Measurements from ENCODE around the gene DEDD. TPM values are rescaled to one million over a fixed set of nuclear protein-coding genes. Genes with fewer than 3 reads are reported as not detected.

The DEDD gene
- polyA plus RNA-seq, 1 donor from 2014 or later: 39.1 TPM

DNA sequence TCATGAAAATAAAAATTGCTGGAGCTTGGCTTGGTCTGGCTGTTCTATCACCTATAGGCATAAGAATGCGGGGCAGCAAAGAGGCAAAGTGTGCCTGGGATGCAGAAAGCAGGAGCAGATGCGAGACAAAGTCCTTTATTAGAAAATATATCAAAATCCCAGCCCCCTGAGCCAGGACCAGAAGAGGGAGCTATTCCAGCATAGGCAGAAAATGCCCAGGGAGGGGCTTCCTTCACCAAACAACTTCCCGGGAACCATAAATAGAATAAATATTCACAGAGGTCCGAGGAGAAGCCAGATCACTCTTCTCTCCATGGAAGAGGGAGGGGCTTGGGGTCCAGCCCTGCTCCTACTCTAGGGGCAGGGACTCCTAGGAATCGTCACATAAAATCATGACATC is 38.7 kb upstream of the DEDD start:
- peaks cover 2% of the 10 kb centered on the region for H3K36me3 Mint-ChIP-seq
- H3K4me3 Mint-ChIP-seq: peak overlapping the region in 1 of 4 donors; percentile 57
- peaks cover 3 to 27% (median 25%) of the 10 kb centered on the region in 3 donors for H3K4me1 Mint-ChIP-seq

DNA sequence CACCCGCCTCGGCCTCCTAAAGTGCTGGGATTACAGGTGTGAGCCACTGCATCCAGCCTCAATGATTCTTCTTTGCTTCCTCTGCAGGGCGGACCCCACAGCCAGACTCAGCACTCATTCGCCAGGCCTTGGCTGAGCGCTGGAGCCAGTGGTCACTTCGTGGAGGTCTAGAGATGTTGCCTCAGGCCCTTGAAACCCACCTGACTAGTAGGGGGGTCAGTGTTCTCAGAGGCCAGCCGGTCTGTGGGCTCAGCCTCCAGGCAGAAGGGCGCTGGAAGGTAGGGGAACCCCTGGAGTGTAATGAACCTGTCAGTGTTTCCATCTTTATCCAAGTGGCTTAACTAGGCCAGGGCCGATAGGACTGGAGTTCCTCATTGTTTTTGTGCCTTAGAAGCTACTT is 36.4 kb upstream of the DEDD start:
- no peaks in the 10 kb centered on the region for H3K9me3 Mint-ChIP-seq
- peaks cover 2% of the 10 kb centered on the region for H3K36me3 Mint-ChIP-seq
- peaks cover 10 to 20% (median 18%) of the 10 kb centered on the region in 3 donors for H3K4me1 Mint-ChIP-seq
- H3K27ac Mint-ChIP-seq: peak overlapping the region in 1 of 3 donors; percentile 80
- peak overlapping the region in 2 of 4 donors; percentile 78 to 93 for H3K4me3 Mint-ChIP-seq
- no peaks in the 10 kb centered on the region for H3K27me3 Mint-ChIP-seq

More for the DNA sequence above, 38.7 kb upstream of the DEDD start:
- Mint-ChIP-seq H3K27me3 (no peaks in the 10 kb centered on the region), H3K9me3 (no peaks in the 10 kb centered on the region), H3K27ac (peak overlapping the region in 1 of 3 donors; percentile 86)

- H3K36me3 Mint-ChIP-seq: peaks cover 3% of the 10 kb centered on the region
- peak overlapping the region; percentile 86 to 93 (median 92) for H3K4me3 Mint-ChIP-seq
- no peaks in the 10 kb centered on the region for H3K9me3 Mint-ChIP-seq
- H3K4me1 Mint-ChIP-seq: peaks cover 10 to 23% (median 18%) of the 10 kb centered on the region in 3 donors
- H3K27me3 Mint-ChIP-seq: no peaks in the 10 kb centered on the region
- H3K27ac Mint-ChIP-seq: peak overlapping the region; percentile 95 to 98 (median 97)
Observed at GRCh38 chr1:161166669-161167548, 34.4 kb upstream of the DEDD start.

GRCh38 chr1:161165742-161166668 is 33.5 kb upstream of the DEDD start, which contains the start of gene PPOX:
Gene PPOX (plus strand): TSS chr1:161166426. CDS start chr1:161166848, 422 bp downstream.
- H3K4me3 Mint-ChIP-seq: peak within 1 kb of the TSS; percentile 86 to 93 (median 92)
- peaks cover 3% of the 10 kb centered on the region for H3K36me3 Mint-ChIP-seq
- no peaks in the 10 kb centered on the region for H3K27me3 Mint-ChIP-seq
- H3K27ac Mint-ChIP-seq: peak within 1 kb of the TSS; percentile 95 to 98 (median 97)
- H3K4me1 Mint-ChIP-seq: peaks cover 10 to 29% (median 27%) of the 10 kb centered on the region in 3 donors
- no peaks in the 10 kb centered on the region for H3K9me3 Mint-ChIP-seq

DNA sequence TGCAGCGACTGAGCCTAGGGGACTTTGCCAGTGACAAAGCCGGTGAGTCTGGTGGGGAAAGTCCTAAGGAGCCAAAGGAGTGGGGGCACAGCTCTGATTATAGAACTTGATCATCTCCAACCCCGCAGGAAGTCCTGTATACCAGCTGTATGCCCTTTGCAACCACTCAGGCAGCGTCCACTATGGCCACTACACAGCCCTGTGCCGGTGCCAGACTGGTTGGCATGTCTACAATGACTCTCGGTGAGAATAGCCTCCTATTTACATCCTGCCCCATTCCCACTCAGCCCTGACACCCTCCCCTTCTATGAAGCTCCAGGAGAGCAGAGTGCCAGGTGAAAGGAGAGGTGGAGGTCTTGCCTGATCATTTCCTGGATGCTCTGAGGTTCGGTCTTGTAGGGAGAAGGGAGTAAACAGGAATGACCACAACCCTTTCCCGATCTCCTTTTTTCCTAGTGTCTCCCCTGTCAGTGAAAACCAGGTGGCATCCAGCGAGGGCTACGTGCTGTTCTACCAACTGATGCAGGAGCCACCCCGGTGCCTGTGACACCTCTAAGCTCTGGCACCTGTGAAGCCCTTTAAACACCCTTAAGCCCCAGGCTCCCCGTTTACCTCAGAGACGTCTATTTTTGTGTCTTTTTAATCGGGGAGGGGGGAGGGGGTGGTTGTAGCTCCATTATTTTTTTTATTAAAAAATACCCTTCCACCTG is 32.6 kb upstream of the DEDD start:
- Mint-ChIP-seq H3K27me3 (no peaks in the 10 kb centered on the region), H3K36me3 (peaks cover 3% of the 10 kb centered on the region), H3K27ac (peak overlapping the region; percentile 95 to 98 (median 97)), H3K4me3 (peak overlapping the region; percentile 21 to 93 (median 88)), H3K9me3 (no peaks in the 10 kb centered on the region), H3K4me1 (peaks cover 13 to 36% (median 34%) of the 10 kb centered on the region in 3 donors)

DNA sequence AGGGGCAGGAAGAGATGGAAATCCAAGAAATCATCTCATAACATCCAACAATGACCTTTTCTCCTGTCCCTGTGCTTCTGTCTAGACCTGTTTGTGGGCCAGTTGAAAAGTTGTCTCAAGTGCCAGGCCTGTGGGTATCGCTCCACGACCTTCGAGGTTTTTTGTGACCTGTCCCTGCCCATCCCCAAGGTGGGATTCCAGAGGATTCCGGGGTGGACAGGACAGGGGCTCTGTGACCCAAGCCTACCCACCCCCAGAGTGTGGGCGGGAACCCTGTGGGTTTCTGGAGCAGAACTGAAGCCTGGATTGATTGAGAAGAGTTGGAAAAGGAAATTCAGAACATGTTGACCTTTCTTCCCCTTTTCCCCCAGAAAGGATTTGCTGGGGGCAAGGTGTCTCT is 31.3 kb upstream of the DEDD start:
- Mint-ChIP-seq H3K4me3 (peak overlapping the region in 3 of 4 donors; percentile 21 to 93 (median 70)), H3K4me1 (peaks cover 22 to 41% (median 38%) of the 10 kb centered on the region in 3 donors), H3K27me3 (no peaks in the 10 kb centered on the region), H3K36me3 (peaks cover 3% of the 10 kb centered on the region), H3K9me3 (no peaks in the 10 kb centered on the region), H3K27ac (peak overlapping the region; percentile 55 to 97 (median 81))

DNA sequence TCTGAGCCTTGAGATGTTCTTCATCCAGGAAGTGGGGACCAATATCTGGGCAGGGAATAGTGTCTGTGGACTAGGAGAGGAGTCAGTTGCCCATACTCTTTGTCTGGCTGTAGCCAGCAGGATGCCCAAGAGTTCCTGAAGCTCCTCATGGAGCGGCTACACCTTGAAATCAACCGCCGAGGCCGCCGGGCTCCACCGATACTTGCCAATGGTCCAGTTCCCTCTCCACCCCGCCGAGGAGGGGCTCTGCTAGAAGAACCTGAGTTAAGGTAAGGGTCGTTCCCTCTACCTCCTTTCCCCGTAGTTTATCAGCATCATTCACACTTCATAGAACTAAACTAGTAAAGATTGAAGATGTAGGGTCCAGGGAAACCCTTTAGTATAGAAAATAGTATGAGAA is 30.3 kb upstream of the DEDD start:
- H3K36me3 Mint-ChIP-seq: peaks cover 3% of the 10 kb centered on the region
- peak overlapping the region in 1 of 3 donors; percentile 97 for H3K27ac Mint-ChIP-seq
- no peaks in the 10 kb centered on the region for H3K27me3 Mint-ChIP-seq
- peaks cover 32 to 41% (median 38%) of the 10 kb centered on the region in 3 donors for H3K4me1 Mint-ChIP-seq
- H3K9me3 Mint-ChIP-seq: no peaks in the 10 kb centered on the region
- H3K4me3 Mint-ChIP-seq: peak overlapping the region in 1 of 4 donors; percentile 93

DNA sequence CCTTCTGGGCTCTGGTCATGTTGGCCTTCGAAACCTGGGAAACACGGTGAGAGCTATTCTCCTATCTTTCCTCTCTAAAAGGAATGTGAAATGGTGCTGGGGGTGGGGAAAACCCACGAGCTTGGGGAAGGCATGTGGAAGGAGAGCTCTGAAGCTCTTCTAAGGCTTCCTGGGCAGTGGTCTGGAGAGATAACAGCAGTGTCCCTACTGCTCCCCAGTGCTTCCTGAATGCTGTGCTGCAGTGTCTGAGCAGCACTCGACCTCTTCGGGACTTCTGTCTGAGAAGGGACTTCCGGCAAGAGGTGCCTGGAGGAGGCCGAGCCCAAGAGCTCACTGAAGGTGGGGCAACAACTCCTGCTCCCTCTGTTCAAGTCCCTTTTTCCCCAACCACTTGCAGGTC is 29.6 kb upstream of the DEDD start:
- Mint-ChIP-seq H3K27ac (peak overlapping the region in 1 of 3 donors; percentile 97), H3K4me1 (peaks cover 34 to 40% (median 40%) of the 10 kb centered on the region in 3 donors), H3K9me3 (no peaks in the 10 kb centered on the region), H3K4me3 (peak overlapping the region in 3 of 4 donors; percentile 59 to 93 (median 65)), H3K27me3 (no peaks in the 10 kb centered on the region), H3K36me3 (peaks cover 3% of the 10 kb centered on the region)

DNA sequence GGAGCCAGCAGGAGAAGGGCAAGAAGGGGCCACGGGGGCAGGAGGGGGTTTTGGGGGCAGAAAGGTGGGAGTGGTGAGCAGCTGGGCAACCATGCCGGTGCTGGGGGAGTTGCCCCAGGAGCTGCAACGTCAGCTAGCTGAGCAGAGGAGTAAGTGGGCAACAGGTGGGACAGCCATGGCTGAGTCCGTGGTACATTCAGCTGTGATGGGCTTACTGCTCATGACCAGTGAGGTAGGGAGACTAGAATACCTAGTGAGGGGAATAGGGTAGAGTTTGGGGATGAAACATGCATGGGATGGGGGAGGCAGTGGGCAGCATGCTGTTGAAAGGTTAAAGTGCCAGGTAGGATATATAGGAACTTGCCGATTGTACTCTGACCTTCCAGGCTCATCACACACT is 29.2 kb upstream of the DEDD start:
- peak overlapping the region in 2 of 3 donors; percentile 53 to 97 for H3K27ac Mint-ChIP-seq
- H3K4me3 Mint-ChIP-seq: peak overlapping the region in 3 of 4 donors; percentile 59 to 93 (median 65)
- H3K9me3 Mint-ChIP-seq: no peaks in the 10 kb centered on the region
- H3K36me3 Mint-ChIP-seq: peaks cover 3% of the 10 kb centered on the region
- H3K4me1 Mint-ChIP-seq: peaks cover 31 to 42% (median 38%) of the 10 kb centered on the region in 3 donors
- no peaks in the 10 kb centered on the region for H3K27me3 Mint-ChIP-seq

DNA sequence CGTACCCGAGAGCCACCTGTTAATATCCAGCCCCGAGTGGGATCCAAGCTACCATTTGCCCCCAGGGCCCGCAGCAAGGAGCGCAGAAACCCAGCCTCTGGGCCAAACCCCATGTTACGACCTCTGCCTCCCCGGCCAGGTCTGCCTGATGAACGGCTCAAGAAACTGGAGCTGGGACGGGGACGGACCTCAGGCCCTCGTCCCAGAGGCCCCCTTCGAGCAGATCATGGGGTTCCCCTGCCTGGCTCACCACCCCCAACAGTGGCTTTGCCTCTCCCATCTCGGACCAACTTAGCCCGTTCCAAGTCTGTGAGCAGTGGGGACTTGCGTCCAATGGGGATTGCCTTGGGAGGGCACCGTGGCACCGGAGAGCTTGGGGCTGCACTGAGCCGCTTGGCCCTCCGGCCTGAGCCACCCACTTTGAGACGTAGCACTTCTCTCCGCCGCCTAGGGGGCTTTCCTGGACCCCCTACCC is 28.2 kb upstream of the DEDD start:
- Mint-ChIP-seq H3K4me1 (peaks cover 27 to 38% (median 35%) of the 10 kb centered on the region in 3 donors), H3K27me3 (no peaks in the 10 kb centered on the region), H3K27ac (peak overlapping the region in 2 of 3 donors; percentile 73 to 88), H3K4me3 (peak overlapping the region in 3 of 4 donors; percentile 89 to 98 (median 93)), H3K9me3 (no peaks in the 10 kb centered on the region), H3K36me3 (peaks cover 3% of the 10 kb centered on the region)

DNA sequence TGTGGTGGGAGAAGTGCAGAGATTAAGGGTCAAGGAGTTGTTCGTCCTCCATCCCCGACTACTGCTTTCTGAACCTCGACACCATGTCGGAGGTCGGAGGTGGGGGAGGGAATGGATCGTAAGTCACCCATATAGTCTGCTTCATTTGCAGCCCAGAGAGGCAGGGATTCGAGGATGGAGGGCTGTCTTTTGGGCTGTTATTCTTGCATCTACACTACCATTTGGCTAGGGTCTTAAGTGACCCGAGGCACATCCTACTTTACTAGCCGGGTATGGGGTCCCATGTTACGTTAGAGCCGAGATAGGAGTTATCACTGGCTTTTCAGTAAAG is 27.4 kb upstream of the DEDD start:
- Mint-ChIP-seq H3K27ac (peak overlapping the region; percentile 63 to 96 (median 88)), H3K27me3 (no peaks in the 10 kb centered on the region), H3K4me3 (peak overlapping the region; percentile 89 to 98 (median 95)), H3K36me3 (peaks cover 3% of the 10 kb centered on the region), H3K9me3 (no peaks in the 10 kb centered on the region), H3K4me1 (peaks cover 27 to 44% (median 37%) of the 10 kb centered on the region in 3 donors)

DNA sequence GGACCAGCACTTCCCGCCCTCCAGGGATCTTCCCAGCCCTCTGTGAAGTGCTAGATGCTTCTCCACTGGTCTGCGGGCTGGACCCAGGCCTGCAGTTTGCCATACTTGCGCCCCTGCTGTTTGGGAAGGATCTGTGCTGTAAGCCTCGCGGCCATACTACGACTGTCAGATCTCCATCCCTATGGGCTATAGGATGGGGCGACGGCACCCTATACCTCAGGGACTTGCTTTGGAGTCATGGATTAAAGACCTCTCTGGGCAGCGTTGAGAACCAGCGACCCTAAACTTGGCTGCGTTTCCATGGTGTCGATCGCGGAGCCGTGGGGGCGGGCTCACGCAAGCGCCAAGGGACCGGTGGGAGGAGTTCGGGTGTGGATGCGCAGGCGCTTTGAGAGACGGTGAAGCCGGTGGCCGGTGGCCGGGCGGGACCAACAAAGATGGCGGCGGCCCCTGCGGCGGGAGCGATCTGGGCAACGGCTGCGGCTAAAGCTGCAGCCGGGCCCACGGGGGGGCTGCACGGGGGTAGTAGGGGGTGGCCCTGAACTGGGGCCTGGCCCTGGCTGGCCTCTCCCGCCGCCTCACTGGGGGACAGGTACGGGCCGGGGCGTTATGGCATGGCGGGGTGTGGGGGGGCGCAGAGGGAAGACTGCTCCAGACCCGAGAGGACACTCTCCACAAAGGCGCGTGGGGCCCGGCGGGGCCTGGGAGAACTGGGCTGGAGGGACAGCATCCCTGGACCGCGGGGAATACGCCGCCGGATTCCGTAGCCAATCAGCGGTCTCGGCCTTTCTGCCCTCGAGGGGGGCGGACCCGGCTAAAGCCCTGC is 26.8 kb upstream of the DEDD start, which contains the start of gene USP21:
Gene USP21, plus strand, starts transcription at position 414 of the 826 bp plus-strand sequence. CDS start 1,141 bp downstream, outside the sequence.
- Mint-ChIP-seq H3K27me3 (no peaks in the 10 kb centered on the region), H3K4me3 (peak within 1 kb of the TSS; percentile 89 to 98 (median 95)), H3K4me1 (peaks cover 29 to 46% (median 37%) of the 10 kb centered on the region in 3 donors), H3K27ac (peak within 1 kb of the TSS; percentile 88 to 96 (median 93)), H3K36me3 (peaks cover 3% of the 10 kb centered on the region), H3K9me3 (no peaks in the 10 kb centered on the region)

GRCh38 chr1:161158316-161159010 is 26.0 kb upstream of the DEDD start:
- Mint-ChIP-seq H3K27me3 (no peaks in the 10 kb centered on the region), H3K9me3 (no peaks in the 10 kb centered on the region), H3K27ac (peak overlapping the region; percentile 88 to 96 (median 93)), H3K4me3 (peak overlapping the region; percentile 89 to 98 (median 95)), H3K36me3 (peaks cover 1% of the 10 kb centered on the region), H3K4me1 (peaks cover 35 to 52% (median 41%) of the 10 kb centered on the region in 3 donors)
